Measurements from ENCODE around the gene SRPRB.

SRPRB gene

DNA sequence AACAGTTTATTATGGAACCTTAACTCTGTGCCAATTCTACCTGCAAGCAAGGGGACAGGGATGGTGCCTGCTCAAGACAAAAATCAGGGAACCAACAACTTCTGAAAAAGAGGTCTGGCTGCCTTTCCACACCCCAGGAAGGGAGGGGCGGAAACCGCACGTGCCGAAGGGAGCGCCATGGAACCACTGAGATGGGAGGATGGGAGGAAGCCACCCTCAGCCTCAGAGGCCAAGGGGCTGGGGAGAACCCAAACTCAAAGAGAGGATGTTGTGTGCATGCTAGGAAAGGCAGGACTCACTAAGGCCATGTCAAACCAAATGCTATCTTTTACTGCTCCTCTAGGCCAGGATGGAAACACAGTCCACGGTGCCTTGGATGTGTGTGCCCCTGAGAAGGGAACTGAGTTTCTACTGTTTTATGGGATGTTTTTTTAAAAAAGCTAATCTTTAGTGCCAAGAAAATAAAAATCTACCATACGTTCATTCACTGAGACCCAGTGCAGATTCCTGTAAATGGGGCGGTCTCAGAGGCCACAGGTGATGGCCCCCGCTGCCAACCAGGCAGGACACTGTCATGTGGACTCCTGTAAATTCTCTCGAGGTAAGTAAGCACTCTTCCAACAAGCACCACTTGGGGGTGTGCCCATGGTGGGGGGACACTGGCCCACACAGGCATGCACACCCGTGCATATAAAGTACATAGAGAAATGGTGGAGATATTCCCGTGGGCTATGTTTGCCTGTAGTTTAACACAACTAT lies 20.5 kb downstream of the SRPRB start:
- DNase-seq (ENCODE audit: low read depth in 2 of 2): no peak

DNA sequence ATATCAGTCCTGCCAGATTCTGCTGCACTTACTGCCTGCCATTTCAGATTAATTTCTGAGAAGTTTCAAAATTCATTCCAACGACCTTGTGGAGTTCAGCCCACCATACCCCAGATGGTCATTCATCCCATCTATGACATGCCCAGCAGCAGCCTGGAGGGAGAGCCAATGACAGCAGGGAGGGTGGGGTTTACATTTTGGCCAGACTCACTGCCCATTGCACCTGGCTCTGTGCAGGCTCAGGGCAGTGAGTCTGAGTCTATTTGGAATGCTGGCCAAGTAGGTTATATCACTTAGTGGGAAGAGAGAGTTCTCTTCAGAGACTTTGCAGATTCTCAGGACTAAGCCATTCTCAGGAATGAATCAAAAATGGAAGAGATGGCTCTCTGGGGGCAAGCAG lies 21.5 kb downstream of the SRPRB start:
- no peak for DNase-seq (ENCODE audit: low read depth in 2 of 2)

DNA sequence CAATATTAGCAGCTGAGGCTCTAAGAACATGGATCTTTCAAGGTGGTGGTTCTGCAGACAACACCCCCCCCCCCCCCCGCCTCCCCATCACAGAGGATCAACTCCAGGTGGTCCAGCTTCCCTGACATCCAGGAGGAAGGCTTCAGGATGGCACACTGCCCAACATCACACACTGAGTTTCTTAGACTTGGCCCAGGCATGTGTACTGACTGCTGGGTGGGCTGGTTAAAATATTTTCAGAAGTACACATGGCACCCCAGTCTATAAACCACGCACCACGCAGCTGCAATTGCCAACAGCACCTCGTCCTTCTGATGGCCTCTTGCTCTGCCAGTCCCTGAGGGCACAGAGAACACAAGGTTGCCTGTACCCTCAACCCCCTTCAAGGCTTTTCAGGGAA lies 22.1 kb downstream of the SRPRB start:
- no peak for DNase-seq (ENCODE audit: low read depth in 2 of 2)

DNA sequence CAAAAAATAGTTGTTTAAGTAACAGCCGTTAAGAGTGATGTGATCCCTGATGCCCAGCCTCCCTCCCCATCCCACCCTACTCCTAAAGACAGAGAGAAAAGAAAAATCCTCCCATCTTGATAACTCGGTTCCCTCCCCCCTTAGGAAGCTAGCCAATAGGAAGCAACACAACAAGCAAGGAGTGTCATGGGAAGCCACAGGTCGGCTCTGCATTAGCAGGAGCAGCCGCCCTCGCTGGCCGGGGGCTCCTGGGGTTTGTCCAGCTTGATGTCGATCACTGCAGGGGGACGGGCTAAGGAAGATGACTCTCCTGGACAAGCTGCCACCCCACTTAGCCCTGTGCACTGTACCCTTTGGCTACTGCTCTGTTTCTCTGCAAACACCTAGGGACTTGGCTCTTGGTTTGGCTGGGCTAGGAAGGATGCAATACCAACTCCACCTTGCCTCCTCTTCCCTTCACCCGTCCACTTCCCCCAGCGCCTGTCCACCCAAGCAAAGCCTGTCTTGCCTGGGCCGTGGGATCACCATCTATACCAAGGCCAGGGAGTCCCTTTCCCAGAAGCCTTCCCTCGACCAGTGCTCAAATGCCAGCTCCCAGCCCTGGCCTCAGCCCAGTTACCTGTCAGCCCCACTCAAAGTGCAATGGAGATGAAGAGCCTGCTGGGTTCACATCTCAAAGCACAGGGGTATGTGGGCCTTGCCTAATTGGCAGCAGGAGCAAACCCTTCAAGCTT lies 23.1 kb downstream of the SRPRB start:
- no peak for DNase-seq (ENCODE audit: low read depth in 2 of 2)

DNA sequence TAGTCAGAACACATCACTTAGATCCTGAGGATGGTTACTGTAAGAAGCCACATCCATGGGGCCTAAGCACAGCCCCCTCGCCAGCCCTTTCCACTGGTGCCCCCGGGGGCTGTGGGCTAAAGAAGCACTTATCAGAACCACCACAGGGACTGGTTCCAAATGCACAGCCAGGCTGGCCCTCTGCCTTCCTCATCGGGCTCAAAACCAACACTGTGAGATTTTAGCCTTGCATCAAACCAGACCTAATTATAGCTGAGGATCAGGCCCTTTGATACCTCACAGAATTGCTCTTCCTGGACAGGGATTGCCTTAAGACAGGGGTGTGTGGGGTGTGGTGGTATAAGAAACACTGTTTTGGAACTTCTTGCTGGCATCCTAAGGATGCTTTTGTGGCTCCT lies 23.7 kb downstream of the SRPRB start:
- no peak for DNase-seq (ENCODE audit: low read depth in 2 of 2)

DNA sequence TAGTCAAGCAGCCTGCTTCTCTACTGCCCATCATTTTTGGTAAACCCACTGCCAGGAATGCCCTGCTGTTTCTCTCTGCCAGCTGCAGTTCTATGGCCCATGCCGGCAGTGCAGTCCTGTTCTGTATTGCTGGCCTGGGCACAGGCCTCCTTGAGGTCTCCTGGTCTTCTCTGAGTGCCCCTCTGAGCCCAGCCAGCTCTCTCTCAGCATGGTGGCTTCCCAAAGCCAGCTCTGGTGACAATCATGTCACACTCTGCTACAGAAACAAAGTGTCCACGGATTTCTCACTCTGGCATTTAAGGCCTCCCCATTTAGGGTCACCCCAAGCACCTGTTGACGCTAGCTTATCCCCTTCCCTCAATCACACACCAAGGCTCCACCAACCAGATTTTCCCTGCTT lies 24.5 kb downstream of the SRPRB start:
- DNase-seq (ENCODE audit: low read depth in 2 of 2): no peak

DNA sequence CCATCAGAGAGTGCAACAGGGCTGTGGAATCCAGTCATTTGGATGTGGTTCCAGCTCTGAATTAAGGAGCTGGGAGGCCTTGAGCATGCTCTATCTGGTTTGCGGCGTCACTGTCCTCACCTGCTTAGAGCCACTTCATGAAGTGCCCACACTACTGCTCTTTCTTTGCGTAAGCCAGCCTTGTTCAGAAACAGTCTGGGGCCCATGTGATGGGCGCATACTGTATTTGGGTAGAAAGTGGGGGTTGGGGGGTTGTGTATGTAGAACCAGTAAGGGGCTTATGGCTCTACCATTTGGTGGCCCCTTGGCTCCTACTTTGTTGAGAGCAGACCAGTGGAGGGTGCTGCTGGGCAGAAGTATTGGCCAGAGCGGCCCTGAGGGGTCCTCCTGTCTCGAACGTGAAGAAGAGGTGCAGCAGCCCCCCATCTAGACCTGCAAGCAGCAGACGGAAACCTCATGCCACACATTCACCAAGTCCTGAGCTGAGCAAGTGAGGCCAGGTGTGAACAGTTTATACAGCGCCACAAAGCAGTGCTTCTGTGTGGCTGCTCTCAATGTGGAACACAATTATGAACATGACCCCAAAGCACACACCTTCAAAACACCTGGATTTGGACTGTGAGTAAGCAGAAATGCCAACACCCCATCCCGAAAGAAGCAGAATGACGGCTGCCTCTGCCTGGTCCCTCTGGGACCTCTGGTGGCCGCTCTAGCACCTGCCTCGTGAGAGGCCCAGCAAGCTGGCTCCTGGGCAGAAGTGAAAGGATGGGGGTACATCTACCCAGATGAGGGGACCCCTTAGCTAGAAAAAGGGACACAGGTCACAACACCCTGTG lies 26.6 kb downstream of the SRPRB start:
- DNase-seq (ENCODE audit: low read depth in 2 of 2): no peak

DNA sequence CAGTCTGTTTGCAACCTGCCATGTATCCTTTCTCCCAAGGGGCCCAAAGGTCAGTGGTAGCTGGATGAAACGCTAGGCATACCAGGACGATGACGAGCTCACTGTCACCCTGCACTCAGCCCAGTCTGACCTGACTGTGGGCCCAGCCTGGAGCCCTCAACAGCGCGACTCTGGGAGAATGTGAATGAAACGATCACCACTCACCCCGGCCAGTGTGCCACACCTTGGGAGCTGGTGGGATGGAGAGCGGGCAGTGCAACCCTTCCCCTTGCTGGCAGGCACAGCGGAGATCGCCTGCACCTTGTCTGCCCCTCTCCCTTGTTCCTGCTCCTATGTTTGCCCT lies 27.2 kb downstream of the SRPRB start:
- no peak for DNase-seq (ENCODE audit: low read depth in 2 of 2)

DNA sequence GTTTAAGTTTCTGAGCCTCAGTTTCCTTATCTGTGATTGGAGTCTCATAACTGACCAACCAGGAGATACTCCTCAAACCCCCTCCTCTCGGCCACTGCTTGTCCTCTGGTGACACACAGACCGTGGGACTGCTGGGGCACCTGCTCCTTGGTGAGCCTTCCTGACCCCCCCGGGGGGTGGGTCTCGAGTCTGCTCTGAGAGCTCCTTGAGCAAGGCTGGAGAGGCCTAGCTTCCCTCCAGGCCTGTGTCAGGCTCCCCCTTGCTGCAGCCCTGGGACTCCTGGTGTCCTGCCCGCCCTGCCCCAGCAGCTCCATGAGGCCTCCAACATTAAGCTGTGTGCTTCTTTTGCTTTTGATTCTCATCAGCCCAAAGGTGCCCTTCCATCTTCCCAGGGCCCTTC lies 27.7 kb downstream of the SRPRB start:
- no peak for DNase-seq (ENCODE audit: low read depth in 2 of 2)

DNA sequence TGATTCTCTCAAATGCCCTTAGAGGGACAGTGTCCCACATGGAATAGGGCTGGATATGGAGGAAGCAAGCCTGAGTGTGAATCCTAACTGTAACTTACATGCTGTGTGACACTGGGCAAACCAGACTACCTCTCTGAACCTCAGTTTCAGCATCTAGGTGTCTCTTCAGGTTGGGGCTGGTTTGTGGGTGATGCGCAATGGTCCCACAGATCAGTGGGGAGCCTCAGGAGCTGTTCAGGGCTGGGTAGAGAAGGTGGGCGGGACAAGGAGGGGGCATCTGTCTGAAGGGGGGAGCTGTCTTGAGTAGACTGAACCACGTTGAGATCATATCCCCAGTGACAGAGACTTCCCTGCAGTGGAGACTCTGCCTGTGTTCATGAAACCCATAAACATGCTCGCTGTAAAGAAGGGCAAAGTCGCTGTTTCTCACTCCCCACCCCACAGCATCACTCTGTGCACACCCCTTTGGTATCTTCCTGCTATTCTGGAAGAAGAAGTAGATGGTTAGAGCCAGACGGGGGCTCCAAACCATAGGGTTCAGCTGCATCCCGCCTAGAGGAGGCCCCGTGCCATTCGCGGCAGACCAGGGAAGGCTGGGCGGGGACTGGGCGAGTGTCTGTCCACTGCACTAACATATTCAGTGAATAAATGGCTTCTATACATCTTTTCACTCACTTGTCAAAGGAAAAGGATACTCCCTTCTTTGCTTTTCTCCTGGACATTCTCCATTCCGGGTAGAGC lies 28.4 kb downstream of the SRPRB start:
- DNase-seq (ENCODE audit: low read depth in 2 of 2): no peak

DNA sequence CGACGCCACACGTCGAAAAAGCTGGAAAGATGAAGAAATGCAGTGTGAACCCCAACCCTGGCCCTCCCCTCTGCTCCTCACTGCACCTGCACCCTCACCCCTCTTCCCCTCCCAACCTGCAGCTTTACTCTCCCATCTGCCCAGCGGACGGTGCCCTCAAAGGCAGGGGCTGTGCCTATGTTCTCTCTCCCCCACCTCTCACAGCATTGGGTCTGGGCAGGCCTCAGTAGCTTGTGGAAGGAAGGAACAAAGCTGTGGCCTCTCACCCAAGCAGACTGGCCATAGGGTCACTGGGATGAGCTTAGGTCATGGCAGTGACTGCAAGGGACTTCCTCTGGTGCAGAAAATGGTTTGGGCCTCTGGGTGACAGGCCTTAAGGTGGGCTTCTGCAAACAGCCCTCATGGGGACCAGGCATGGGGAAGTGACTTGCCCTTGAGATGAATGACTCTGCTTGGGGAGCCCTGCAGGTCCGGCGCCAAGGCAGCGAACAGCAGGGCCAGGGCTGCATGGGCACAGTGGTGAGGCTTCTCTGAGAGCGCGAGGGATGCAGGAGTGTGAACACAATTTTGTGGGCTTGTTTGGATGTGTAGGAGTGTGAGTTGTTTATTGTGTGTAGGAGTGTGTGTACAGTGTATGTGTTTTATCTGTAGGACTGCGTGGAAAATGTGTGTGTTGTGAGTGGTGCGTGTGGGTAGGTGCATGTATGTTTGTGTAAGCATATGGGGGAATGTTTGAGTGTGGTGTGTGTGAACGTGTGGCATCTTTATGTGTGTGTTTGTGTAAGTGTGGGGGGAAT lies 29.2 kb downstream of the SRPRB start:
- no peak for DNase-seq (ENCODE audit: low read depth in 2 of 2)

DNA sequence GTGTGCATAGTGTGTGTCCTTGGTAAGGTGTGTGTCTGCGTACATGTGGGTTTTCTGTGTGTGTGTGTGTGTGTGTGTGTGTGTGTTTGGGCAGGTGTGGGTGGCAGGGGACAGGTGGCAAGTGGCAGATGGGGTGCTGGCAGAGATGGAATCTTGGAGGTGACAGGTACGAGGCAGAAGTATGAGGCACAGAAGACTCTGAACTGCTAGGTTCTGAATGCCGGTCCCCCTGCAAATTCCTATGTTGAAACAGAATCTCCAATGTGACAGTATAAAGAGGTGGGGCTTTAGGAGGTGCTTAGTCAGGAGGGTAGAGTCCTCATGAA lies 29.8 kb downstream of the SRPRB start:
- no peak for DNase-seq (ENCODE audit: low read depth in 2 of 2)

DNA sequence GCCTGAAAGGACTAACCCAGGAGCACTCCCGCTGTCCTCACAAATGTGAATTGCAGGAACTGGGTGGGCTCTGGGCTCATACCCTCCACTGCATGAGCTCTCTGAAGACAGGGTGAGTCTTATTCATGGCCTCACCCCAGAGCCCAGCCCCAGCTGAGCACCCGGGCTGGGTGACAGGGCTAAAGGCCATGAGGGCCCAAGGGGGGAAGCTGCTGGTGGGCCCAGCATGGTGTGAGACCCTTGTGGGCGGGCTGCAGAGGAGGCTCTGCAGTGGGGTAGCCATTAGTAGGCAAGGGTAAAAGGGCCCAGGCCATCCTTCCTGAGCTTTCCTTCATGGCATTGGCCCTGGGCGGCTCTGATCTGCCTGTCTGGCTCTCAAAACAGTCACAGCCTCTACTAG lies 30.3 kb downstream of the SRPRB start:
- DNase-seq (ENCODE audit: low read depth in 2 of 2): no peak

DNA sequence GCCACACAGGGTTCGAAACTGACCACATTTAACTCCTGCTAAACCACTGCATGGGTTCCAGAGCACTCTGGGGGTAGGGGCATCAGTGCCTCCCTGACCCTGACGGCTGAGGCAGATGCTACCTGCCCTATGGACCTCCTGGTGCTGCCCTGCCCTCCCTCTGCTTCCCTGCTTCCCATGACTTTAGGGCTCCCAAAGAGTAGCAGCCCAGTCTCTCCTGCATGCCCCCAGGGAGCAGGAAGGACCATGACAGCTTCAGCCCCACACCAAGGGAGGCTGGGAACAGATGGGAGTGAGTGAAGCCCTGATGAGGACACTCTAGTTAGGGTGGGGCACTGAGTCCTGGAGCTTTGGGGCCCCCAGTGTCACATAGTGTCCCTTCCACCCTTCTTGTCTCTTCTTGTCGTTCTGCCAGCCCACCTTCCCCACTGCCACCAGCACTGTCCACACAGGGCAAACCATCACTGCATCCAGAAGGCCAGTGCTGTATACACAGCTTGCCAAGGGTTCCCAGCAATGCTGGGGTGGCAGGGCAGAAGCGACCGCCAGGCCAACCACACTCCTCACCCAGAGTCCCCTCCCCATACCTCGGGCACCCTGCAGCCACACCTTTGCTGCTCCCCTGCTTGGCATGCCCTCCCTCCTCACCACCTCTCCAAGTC lies 31.0 kb downstream of the SRPRB start:
- DNase-seq (ENCODE audit: low read depth in 2 of 2): no peak

DNA sequence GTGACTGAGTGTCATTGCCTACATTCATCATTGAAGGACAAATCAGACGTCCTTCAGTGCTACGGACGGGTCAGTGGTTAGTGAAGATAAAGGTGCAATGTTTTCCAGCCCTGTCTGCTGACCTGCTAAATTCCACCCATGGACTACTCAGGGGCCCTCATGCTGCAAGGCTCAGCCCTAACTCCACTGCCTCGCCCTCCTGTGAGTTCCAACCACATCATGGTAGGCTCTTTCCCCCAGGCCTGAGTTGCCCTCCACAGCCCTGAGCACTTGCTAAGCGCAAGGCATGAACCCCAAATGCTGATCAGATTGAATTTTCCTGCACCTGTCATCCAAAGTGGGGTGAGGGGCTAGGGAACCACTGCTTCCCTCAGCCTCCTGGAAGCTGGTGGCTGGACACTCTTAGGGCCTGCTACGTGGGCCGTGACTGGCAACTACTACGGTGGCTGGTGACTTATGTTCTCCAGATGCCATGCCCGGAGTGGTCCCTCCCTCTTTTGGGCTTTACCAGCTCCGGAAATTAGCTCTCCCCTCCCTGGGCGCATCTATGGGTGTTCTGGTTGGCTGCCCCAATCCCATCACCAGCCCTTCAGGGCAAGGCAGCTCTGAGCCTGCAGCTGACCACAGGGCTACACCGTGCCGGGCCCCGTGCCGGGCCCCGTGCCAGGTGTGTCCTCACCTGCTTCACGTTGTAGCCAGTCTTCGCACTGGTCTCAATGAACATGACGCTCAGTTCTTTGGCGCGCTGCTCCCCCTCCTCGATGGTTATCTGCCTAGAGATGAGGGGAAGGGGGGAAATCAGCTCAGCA lies 32.1 kb downstream of the SRPRB start:
- DNase-seq (ENCODE audit: low read depth in 2 of 2): no peak

DNA sequence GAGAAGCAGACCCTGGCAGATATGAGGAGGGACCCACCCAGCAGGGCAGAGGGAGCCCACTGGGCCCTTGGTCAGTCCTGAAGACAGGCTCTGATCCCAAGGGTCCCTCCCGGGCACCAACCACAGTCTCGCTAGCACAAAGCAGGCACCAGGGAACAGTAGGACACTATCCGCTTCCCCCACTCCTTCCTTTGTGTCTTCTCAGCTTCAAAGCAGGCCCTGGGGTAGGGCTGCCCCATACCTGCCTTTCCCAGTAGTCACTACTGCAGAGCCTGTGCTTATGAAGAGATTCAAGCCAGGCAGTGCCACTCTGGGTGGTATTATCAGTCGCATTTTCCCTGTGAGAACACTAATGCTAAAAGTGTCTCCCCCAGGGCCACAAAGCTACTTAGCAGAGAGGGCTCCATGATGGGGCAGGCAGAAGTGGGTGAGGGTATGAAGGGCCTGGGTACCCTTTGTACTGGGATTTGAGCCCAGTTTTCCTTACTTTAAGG lies 32.7 kb downstream of the SRPRB start:
- no peak for DNase-seq (ENCODE audit: low read depth in 2 of 2)

DNA sequence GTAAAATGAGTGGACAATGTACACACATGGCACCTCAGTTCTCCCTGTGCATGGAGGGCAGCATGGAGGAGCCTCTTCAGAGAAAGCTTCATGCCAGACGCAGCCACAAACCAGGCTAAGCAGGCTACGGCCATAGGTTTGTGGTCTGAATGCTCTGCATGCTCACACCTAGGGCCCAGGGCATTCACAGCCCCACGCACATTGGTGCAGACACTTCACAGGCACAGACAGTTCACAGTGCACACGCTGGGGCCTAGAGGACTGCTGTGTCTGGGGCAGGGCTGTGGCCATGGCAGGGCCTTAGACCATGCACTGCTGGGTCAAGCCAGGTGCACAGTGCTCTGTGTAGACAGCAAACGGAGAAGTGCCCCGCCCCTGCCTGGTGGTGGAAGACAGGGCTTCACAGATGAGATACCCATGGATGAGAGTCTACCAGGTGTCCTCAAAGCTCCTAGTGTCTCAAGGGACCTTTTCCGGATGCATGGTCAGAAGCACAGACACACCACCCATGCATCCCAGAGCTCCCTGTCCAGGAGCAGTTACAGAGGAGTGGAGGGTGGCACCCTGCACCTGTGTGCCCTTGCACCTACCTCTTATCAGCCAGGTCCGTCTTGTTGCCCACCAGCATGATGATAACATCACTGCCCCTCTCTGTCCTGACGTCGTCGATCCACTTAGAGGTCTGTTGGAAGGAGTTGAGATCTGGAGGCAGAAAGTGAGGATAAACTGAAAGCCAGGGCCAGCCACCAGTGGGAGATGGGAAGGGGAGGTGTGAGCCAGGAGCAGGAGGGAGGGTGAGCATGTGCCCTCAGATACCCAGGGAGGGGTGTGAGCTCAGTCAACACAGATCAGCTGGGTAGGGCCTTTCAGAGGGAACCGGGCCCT lies 33.5 kb downstream of the SRPRB start:
- DNase-seq (ENCODE audit: low read depth in 2 of 2): no peak

DNA sequence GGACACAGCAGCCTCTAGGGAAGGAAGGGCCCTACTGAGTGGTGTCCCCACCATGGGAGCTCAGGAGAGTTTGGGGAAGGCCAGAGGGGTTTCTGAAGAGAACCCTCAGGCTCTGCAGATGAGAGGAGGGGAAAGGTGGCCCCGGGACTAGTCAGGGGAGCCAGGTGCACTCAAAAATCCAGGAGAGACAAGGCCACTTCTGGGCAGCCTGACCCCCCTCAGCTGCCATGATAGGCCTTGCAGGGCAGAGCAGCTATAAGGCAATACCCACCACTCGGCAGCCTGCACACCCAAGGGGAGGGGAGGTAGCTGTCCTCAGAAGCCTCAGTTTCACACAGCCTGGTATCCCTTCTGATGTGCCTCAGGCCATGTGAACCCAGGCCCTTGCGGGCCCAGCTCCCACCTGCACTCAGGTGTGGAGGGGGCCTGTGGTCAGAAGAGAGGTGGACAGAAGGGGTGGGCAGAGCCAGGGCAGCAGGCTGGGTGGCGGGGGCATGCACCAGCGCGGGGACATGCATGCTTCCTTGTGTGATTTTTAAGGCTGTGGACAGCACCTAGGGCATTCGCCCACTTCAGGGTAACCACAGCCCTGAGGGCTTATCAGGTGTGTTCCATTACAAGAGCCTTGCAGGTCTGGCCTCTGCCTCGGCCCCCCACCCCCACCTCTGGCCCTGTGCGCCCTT lies 34.6 kb downstream of the SRPRB start:
- no peak for DNase-seq (ENCODE audit: low read depth in 2 of 2)

Data from stimulated activated CD4-positive, alpha-beta T cell treated with anti-CD3 and anti-CD28 coated beads, Interleukin-12 subunit alpha, Interleukin-12 subunit beta, amount 100 ng/mL, for 24 hours (primary cell).